Breast epithelium (tissue), 3 donors: ENCODE data around the gene PGAM4.

Experiments
- POLR2AphosphoS5 ChIP-seq, 3 donors: sonication (generic); formaldehyde crosslinking; IDR thresholded peaks; one replicate each; pipeline ENCODE4 v1.6.1; 2017; ENCODE audit warnings: antibody characterized with exemption in 3 of 3
- TF ChIP-seq, protein P1 (sequence below), 3 donors: fragments of 450-650 bp; IDR thresholded peaks; one replicate each; pipeline ENCODE4 v1.5.1; 2016 to 2017; ENCODE audit warnings: antibody characterized with exemption in 3 of 3, mild to moderate bottlenecking in 3 of 3, moderate library complexity in 3 of 3

DNA sequence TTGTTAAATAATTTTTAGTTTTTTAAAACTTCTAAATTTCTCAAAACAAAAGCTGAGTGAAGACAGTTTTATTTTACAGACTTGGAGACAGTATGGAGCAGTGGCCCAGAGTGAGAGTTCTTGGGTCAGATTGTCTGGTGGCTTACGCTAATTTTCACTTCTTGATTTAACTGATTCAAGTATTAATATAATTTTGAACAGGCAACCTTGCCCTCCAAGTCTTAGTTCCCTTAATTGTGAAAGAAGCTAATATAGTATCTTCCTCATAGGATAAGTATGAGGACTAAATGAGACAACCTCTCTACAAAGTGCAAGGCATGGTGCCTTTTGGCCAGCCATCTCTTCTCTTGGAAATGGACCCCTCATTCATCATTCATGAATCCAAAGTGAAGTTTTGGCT, 33.6 kb downstream of the PGAM4 start:
- TF ChIP-seq, protein P1, sequence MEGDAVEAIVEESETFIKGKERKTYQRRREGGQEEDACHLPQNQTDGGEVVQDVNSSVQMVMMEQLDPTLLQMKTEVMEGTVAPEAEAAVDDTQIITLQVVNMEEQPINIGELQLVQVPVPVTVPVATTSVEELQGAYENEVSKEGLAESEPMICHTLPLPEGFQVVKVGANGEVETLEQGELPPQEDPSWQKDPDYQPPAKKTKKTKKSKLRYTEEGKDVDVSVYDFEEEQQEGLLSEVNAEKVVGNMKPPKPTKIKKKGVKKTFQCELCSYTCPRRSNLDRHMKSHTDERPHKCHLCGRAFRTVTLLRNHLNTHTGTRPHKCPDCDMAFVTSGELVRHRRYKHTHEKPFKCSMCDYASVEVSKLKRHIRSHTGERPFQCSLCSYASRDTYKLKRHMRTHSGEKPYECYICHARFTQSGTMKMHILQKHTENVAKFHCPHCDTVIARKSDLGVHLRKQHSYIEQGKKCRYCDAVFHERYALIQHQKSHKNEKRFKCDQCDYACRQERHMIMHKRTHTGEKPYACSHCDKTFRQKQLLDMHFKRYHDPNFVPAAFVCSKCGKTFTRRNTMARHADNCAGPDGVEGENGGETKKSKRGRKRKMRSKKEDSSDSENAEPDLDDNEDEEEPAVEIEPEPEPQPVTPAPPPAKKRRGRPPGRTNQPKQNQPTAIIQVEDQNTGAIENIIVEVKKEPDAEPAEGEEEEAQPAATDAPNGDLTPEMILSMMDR (IDR thresholded peaks at IDR 0.05) = no peak
- no peak for TF ChIP-seq POLR2AphosphoS5 (IDR thresholded peaks at IDR 0.05)
